Right renal pelvis (tissue), 4 donors: ENCODE data around the gene SLC35E3. TPM values are rescaled to one million over a fixed set of nuclear protein-coding genes. Genes with fewer than 3 reads are reported as not detected.
"Not testable (repeated sequence)": the region's sequence is repeated elsewhere in the genome, so short reads cannot be mapped to it uniquely, and the experiment has no call there.

Experiments
- DNase-seq, 4 donors: peaks; one replicate each; pipeline ENCODE4 v3.0.0-alpha.2; 2013; ENCODE audit warnings: low read depth in 4 of 4, low spot score in 3 of 4, missing footprints in 1 of 4
- polyA plus RNA-seq, 4 donors: library from polyadenylated mRNA; unstranded; fragments of 120-200 nt; gene quantifications; one replicate each; pipeline ENCODE4 v1.2.1, GENCODE V29; 2013; ENCODE audit not compliant: insufficient read length in 4 of 4

Gene SLC35E3
- polyA plus RNA-seq, 4 donors, result 15.4 to 18.3 (median 17.6) TPM

DNA sequence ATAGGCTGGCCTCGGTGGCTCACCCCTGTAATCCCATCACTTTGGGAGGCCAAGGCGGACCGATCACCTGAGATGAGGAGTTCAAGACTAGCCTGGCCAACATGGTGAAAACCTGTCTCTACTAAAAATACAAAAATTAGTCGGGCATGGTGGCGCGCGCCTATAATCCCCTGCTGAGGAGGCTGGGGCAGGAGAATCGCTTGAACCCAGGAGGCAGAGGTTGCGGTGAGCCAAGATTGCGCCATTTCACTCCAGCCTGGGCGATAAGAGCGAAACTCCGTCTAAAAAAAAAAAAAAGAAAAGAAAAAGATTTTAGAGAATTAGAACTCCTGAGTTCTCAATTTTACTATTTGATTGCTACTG is 64.0 kb downstream of the SLC35E3 start:
- DNase-seq, result not testable (repeated sequence)

- not testable (repeated sequence) for DNase-seq
Observed at GRCh38 chr12:68811573-68811972, 65.6 kb downstream of the SLC35E3 start.

- DNase-seq, result no peak
Observed at GRCh38 chr12:68812553-68813241, 66.7 kb downstream of the SLC35E3 start.

GRCh38 chr12:68813242-68813593 is 67.2 kb downstream of the SLC35E3 start:
- DNase-seq, result no peak

GRCh38 chr12:68814490-68815231 is 68.7 kb downstream of the SLC35E3 start:
- no peak for DNase-seq

DNA sequence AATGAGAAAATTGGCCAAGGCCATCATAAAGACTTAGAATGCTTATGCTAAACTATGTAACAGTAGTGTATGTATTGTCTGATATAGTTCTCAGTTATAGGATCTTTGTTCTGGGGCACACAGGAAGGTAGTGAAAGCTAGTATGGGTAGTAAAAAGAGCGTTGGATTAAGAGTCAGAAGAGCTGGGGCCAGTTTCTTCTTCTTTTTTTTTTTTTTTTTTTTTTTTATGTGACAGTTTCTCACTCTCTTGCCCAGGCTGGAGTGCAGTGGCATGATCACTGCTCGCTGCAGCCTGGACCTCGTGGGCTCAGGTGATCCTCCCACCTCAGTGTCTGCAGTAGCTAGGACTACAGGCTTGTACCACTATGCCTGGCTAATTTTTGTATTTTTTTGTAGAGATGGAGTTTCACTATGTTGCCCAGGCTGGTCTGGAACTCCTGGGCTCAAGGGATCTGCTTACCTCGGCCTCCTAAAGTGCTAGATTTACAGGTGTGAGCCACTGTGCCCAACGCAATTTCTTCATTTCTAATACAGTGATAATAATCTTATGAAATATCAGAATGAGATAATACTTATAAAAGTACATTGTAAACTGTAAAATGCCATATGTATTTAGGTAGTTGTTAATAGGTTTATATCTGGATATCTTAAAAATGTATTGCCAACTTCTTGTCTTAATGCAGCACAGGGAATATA is 69.4 kb downstream of the SLC35E3 start:
- no peak for DNase-seq

- no peak for DNase-seq
Observed at GRCh38 chr12:68815928-68816800, 70.2 kb downstream of the SLC35E3 start.

DNA sequence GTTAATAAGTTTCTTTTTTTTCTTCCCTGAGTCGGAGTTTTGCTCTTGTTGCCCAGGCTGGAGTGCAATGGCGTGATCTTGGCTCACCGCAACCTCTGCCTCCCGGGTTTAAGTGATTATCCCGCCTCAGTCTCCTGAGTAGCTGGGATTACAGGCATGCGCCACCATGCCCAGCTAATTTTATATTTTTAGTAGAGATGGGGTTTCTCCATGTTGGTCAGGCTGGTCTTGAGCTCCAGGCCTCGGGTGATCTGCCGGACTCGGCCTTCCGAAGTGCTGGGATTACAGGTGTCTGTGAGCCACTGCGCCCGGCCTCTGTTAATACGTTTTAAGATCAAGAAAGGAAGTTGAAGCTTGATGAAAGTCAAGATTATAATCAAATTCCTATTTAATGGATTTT is 73.5 kb downstream of the SLC35E3 start:
- not testable (repeated sequence) for DNase-seq

GRCh38 chr12:68821357-68822188 is 75.6 kb downstream of the SLC35E3 start:
- no peak for DNase-seq

GRCh38 chr12:68823696-68824095 is 77.7 kb downstream of the SLC35E3 start:
- no peak for DNase-seq

DNA sequence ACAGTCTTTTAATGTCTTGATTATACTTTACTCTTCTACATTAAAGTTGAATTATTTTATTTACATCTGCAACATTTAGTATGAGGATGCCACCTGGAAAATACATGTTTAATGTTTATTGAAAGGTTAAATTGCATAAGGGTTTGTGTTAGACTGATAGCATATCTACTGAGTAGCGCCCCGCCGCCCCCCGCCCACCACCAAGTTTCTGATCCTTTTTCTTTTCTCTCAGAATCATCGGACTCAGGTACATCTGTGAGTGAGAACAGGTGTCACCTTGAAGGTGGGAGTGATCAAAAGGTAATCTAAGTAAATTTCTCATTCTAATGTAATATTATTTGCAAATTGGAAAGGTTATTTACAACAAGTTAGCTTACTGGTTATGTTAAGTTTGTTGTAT is 78.2 kb downstream of the SLC35E3 start:
- DNase-seq, result no peak

DNA sequence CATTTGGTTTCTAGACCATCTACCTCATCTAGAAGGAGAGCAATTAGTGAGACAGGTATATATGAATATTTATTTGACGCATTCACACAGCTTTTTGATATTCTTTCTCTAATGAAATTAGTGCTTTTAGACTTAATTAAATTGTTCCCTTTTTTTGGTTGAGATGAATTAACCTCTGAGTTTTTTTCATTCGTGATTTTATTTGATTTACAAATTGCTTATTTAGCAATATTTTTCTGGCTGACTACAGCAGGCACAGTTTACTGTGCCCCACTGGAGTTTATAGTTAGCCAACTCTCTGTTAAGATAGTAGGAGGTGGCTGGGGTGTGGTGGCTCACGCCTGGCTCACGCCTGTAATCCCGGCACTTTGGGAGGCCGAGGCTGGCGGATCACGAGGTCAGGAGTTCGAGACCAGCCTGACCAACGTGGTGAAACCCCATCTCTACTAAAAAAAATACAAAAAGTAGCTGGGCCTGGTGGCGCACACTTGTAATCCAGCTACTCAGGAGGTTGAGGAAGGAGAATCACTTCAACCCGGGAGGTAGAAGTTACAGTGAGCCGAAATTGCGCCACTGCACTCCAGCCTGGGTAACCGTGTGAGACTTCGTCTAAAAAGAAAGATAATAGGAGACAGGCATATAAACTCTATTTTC is 78.7 kb downstream of the SLC35E3 start:
- DNase-seq, result no peak

- no peak for DNase-seq
Observed at GRCh38 chr12:68825569-68826217, 79.7 kb downstream of the SLC35E3 start.

DNA sequence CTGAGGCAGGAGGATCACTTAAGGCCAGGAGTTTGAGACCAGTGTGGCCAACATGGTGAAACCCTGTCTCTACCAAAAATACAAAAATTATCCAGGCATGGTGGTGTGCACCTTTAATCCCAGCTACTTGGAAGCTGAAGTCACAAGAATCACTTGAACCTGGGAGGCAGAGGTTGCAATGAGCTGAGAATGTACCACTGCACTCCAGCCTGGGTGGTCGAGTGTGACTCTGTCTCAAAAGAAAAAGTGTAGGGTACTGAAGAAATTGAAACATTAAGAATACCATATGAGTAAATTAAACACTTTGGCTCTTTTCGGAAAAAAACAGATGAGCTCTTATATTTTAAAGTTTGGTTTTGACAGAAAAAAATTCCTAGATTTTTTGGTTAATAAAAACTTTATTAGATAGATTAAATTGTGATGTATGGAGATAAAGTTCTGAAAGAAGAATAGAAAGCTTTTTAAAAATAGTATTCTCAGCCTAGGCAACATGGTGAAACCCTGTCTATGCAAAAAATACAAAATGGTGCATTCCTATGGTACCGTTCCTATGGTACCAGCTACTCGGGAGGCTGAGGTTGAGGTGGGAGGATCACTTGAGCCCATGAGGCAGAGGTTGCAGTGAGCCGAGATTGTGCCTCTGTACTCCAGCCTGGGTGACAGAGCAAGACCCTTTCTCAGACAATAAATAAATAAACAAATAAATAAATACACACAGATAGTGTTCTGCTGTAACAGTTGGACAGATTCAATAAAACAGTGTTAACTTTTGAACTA is 82.1 kb downstream of the SLC35E3 start:
- no peak for DNase-seq

- DNase-seq, result no peak
Observed at GRCh38 chr12:68828672-68829068, 82.7 kb downstream of the SLC35E3 start.
